ENCODE results near the gene SMPD4. TPM values are rescaled to one million over a fixed set of nuclear protein-coding genes. Genes with fewer than 3 reads are reported as not detected.
"Not testable (repeated sequence)": the region's sequence is repeated elsewhere in the genome, so short reads cannot be mapped to it uniquely, and the experiment has no call there.

SMPD4 gene
- total and polyA plus RNA-seq, 2 donors (not counting 1 experiment from before 2014, with no cell fraction given), result 11.2 to 22.3 TPM

GRCh38 chr2:130198343-130198742, 16.9 kb upstream of the SMPD4 start, which contains the start of gene TUBA3E:
TSS of gene TUBA3E (minus strand) at chr2:130198439. CDS start at chr2:130198360, 79 bp downstream.
- H3K4me1 ChIP-seq (ENCODE audit: control insufficient read depth, extremely low read depth, insufficient read depth, low read length), result no peaks in the 10 kb centered on the region
- TF ChIP-seq, protein P1, sequence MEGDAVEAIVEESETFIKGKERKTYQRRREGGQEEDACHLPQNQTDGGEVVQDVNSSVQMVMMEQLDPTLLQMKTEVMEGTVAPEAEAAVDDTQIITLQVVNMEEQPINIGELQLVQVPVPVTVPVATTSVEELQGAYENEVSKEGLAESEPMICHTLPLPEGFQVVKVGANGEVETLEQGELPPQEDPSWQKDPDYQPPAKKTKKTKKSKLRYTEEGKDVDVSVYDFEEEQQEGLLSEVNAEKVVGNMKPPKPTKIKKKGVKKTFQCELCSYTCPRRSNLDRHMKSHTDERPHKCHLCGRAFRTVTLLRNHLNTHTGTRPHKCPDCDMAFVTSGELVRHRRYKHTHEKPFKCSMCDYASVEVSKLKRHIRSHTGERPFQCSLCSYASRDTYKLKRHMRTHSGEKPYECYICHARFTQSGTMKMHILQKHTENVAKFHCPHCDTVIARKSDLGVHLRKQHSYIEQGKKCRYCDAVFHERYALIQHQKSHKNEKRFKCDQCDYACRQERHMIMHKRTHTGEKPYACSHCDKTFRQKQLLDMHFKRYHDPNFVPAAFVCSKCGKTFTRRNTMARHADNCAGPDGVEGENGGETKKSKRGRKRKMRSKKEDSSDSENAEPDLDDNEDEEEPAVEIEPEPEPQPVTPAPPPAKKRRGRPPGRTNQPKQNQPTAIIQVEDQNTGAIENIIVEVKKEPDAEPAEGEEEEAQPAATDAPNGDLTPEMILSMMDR (conservative IDR thresholded peaks at IDR 0.05 in 1 of 2, IDR thresholded peaks at IDR 0.05 in 1 of 2; ENCODE audit: low read depth in 1 of 2, low read length in 2 of 2), result no peak
- no peak for TF ChIP-seq EZH2 (IDR thresholded peaks at IDR 0.05; ENCODE audit: low read length, missing control alignments)
- H2AFZ ChIP-seq (ENCODE audit: low read length), result no peak within 1 kb of the TSS
- H4K20me1 ChIP-seq (ENCODE audit: control insufficient read depth, extremely low read depth, insufficient read depth, low read length), result no peaks in the 10 kb centered on the region
- H3K79me2 ChIP-seq (ENCODE audit: control insufficient read depth, insufficient read depth, low read length), result no peaks in the 10 kb centered on the region
- no peaks in the 10 kb centered on the region for H3K36me3 ChIP-seq (ENCODE audit: control insufficient read depth, insufficient read depth, low read length)
- H3K9ac ChIP-seq (ENCODE audit: insufficient read depth, low read length), result no peak within 1 kb of the TSS
- H3K27me3 ChIP-seq (ENCODE audit: control insufficient read depth, insufficient read depth, low read length), result no peaks in the 10 kb centered on the region
- H3K27ac ChIP-seq (ENCODE audit: insufficient read depth, low read length), result no peak within 1 kb of the TSS
- no peak within 1 kb of the TSS for H3K4me2 ChIP-seq (ENCODE audit: extremely low read depth, insufficient read depth, low read length)
- no peak within 1 kb of the TSS for H3K4me3 ChIP-seq (replicated peaks in 1 of 4; ENCODE audit: control extremely low read depth in 1 of 4, insufficient read depth in 1 of 4, low read depth in 3 of 4, low read length in 4 of 4)
- H3K9me3 ChIP-seq (ENCODE audit: control insufficient read depth, insufficient read depth, low read depth, low read length), result no peaks in the 10 kb centered on the region
- no peak for DNase-seq (ENCODE audit: low read depth in 2 of 2)

DNA sequence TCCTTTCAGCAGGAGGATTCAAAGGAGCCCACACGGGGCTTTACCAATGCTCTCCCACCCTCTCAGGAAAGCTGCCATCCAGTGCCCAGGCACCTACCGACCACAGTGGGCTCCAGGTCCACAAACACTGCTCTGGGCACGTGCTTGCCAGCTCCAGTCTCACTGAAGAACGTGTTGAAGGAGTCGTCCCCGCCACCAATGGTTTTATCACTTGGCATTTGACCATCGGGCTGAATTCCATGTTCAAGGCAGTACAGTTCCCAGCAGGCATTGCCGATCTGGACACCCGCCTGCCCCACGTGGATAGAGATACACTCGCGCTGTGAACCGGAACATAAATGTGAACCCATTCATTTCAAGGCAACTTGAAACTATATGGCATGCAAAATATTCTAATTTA, 14.7 kb upstream of the SMPD4 start:
- H3K27me3 ChIP-seq (ENCODE audit: control insufficient read depth, insufficient read depth, low read length); H4K20me1 ChIP-seq (ENCODE audit: control insufficient read depth, extremely low read depth, insufficient read depth, low read length); H3K36me3 ChIP-seq (ENCODE audit: control insufficient read depth, insufficient read depth, low read length); H3K4me2 ChIP-seq (ENCODE audit: extremely low read depth, insufficient read depth, low read length); H3K9ac ChIP-seq (ENCODE audit: insufficient read depth, low read length); H3K27ac ChIP-seq (ENCODE audit: insufficient read depth, low read length); H2AFZ ChIP-seq (ENCODE audit: low read length); H3K4me1 ChIP-seq (ENCODE audit: control insufficient read depth, extremely low read depth, insufficient read depth, low read length); DNase-seq (ENCODE audit: low read depth in 2 of 2); H3K4me3 ChIP-seq (replicated peaks in 1 of 4; ENCODE audit: control extremely low read depth in 1 of 4, insufficient read depth in 1 of 4, low read depth in 3 of 4, low read length in 4 of 4); H3K9me3 ChIP-seq (ENCODE audit: control insufficient read depth, insufficient read depth, low read depth, low read length); H3K79me2 ChIP-seq (ENCODE audit: control insufficient read depth, insufficient read depth, low read length): not testable (repeated sequence)

DNA sequence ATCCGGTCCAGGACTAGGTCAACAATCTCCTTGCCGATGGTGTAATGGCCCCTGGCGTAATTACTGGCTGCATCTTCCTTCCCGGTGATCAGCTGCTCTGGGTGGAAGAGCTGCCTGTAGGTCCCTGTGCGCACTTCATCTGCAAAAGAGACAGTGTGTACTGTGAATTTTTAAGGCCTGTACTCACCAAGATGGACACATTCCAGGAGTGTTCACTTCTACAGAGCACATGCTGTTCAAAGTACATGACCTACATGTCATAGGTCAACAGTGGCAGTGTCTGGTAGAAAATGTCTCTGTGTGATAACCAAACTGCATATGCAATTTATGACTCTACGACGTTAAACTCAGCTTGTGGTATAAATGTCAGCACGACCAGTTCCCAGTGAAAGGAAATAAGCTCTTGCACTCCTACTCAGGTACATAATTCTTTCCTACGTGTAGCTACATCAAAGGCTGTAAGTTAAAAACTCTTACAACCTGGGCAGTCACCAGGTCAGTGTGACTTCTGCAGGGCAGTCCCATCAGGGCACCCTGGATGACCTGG, 13.8 kb upstream of the SMPD4 start:
- not testable (repeated sequence) for H3K27me3 ChIP-seq (ENCODE audit: control insufficient read depth, insufficient read depth, low read length); H3K79me2 ChIP-seq (ENCODE audit: control insufficient read depth, insufficient read depth, low read length)

GRCh38 chr2:130193824-130194223, 12.4 kb upstream of the SMPD4 start:
- not testable (repeated sequence) for H3K4me1 ChIP-seq (ENCODE audit: control insufficient read depth, extremely low read depth, insufficient read depth, low read length); H3K27me3 ChIP-seq (ENCODE audit: control insufficient read depth, insufficient read depth, low read length); H4K20me1 ChIP-seq (ENCODE audit: control insufficient read depth, extremely low read depth, insufficient read depth, low read length); H3K27ac ChIP-seq (ENCODE audit: insufficient read depth, low read length); H3K4me2 ChIP-seq (ENCODE audit: extremely low read depth, insufficient read depth, low read length); H3K36me3 ChIP-seq (ENCODE audit: control insufficient read depth, insufficient read depth, low read length); DNase-seq (ENCODE audit: low read depth in 2 of 2); H2AFZ ChIP-seq (ENCODE audit: low read length); H3K9ac ChIP-seq (ENCODE audit: insufficient read depth, low read length); H3K4me3 ChIP-seq (replicated peaks in 1 of 4; ENCODE audit: control extremely low read depth in 1 of 4, insufficient read depth in 1 of 4, low read depth in 3 of 4, low read length in 4 of 4); H3K9me3 ChIP-seq (ENCODE audit: control insufficient read depth, insufficient read depth, low read depth, low read length); H3K79me2 ChIP-seq (ENCODE audit: control insufficient read depth, insufficient read depth, low read length)

More for the DNA sequence above, 13.8 kb upstream of the SMPD4 start:
- H3K27ac ChIP-seq (ENCODE audit: insufficient read depth, low read length); H3K4me2 ChIP-seq (ENCODE audit: extremely low read depth, insufficient read depth, low read length); H3K9ac ChIP-seq (ENCODE audit: insufficient read depth, low read length); H2AFZ ChIP-seq (ENCODE audit: low read length); H3K4me1 ChIP-seq (ENCODE audit: control insufficient read depth, extremely low read depth, insufficient read depth, low read length); DNase-seq (ENCODE audit: low read depth in 2 of 2); H3K36me3 ChIP-seq (ENCODE audit: control insufficient read depth, insufficient read depth, low read length); H4K20me1 ChIP-seq (ENCODE audit: control insufficient read depth, extremely low read depth, insufficient read depth, low read length); H3K9me3 ChIP-seq (ENCODE audit: control insufficient read depth, insufficient read depth, low read depth, low read length); H3K4me3 ChIP-seq (replicated peaks in 1 of 4; ENCODE audit: control extremely low read depth in 1 of 4, insufficient read depth in 1 of 4, low read depth in 3 of 4, low read length in 4 of 4): not testable (repeated sequence)

DNA sequence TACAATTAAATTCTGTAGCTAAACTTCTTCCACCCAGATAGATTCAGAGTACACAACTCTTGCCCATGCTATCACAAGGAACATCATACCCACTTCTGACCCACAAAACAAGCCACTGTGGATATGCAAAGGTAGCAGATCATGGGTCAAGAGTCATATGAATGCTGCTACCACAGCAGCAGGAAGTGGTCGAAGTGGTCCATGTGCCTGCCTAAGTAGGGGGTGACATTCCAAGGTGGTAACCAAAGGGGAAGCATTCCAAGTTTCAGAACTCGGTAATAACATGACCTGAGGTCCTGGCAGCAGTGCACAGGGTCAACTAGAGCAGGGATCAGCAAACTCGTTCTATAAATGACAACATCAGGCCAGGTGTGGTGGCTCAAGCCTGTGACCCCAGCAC, 11.0 kb upstream of the SMPD4 start:
- H3K79me2 ChIP-seq (ENCODE audit: control insufficient read depth, insufficient read depth, low read length); H3K9me3 ChIP-seq (ENCODE audit: control insufficient read depth, insufficient read depth, low read depth, low read length); H3K36me3 ChIP-seq (ENCODE audit: control insufficient read depth, insufficient read depth, low read length); H4K20me1 ChIP-seq (ENCODE audit: control insufficient read depth, extremely low read depth, insufficient read depth, low read length); H3K27ac ChIP-seq (ENCODE audit: insufficient read depth, low read length); H3K4me1 ChIP-seq (ENCODE audit: control insufficient read depth, extremely low read depth, insufficient read depth, low read length); H3K4me2 ChIP-seq (ENCODE audit: extremely low read depth, insufficient read depth, low read length); H3K9ac ChIP-seq (ENCODE audit: insufficient read depth, low read length); H3K4me3 ChIP-seq (replicated peaks in 1 of 4; ENCODE audit: control extremely low read depth in 1 of 4, insufficient read depth in 1 of 4, low read depth in 3 of 4, low read length in 4 of 4); DNase-seq (ENCODE audit: low read depth in 2 of 2); H3K27me3 ChIP-seq (ENCODE audit: control insufficient read depth, insufficient read depth, low read length); H2AFZ ChIP-seq (ENCODE audit: low read length): not testable (repeated sequence)

DNA sequence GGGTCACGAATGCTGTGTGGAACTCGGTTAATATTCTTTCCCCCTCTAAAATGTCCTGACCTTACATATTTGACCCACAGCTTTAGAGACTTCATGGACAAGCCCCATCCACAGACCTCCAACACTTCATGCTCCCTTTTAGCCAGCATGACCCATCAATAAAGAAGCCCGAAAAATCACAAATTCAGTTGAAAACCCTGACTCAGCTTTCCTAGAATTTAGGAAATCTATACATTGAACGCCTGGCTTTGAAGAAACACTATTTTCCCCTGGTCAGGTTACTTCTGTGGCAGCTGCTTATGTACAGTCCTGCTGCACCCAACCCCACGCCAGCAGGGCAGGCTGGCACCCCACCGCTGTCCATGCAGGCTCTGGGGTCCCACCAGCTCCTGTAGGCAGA, 9.9 kb upstream of the SMPD4 start:
- not testable (repeated sequence) for H3K4me1 ChIP-seq (ENCODE audit: control insufficient read depth, extremely low read depth, insufficient read depth, low read length); H2AFZ ChIP-seq (ENCODE audit: low read length); H3K36me3 ChIP-seq (ENCODE audit: control insufficient read depth, insufficient read depth, low read length); H4K20me1 ChIP-seq (ENCODE audit: control insufficient read depth, extremely low read depth, insufficient read depth, low read length); H3K9me3 ChIP-seq (ENCODE audit: control insufficient read depth, insufficient read depth, low read depth, low read length); H3K4me3 ChIP-seq (replicated peaks in 1 of 4; ENCODE audit: control extremely low read depth in 1 of 4, insufficient read depth in 1 of 4, low read depth in 3 of 4, low read length in 4 of 4); DNase-seq (ENCODE audit: low read depth in 2 of 2); H3K27me3 ChIP-seq (ENCODE audit: control insufficient read depth, insufficient read depth, low read length); H3K9ac ChIP-seq (ENCODE audit: insufficient read depth, low read length); H3K27ac ChIP-seq (ENCODE audit: insufficient read depth, low read length); H3K4me2 ChIP-seq (ENCODE audit: extremely low read depth, insufficient read depth, low read length); H3K79me2 ChIP-seq (ENCODE audit: control insufficient read depth, insufficient read depth, low read length)
